Measurements from ENCODE around the gene GDF15.
A peak's percentile ranks its signal among the peaks of the same experiment; 100 is the strongest.

- TF ChIP-seq CTCF (IDR thresholded peaks at IDR 0.05) (no peak), POLR2A (IDR thresholded peaks at IDR 0.05) (peak in 1 of 2 donors; percentile 51)
These were observed 31.5 kb downstream of the GDF15 start for GRCh38 chr19:18417250-18418028.

Data from heart left ventricle (tissue), 13 donors.